ENCODE measurements around the gene VWDE.

GRCh38 chr7:12385364-12385786 lies 18.3 kb downstream of the VWDE start:
- TF ChIP-seq JUN (IDR thresholded peaks at IDR 0.05) (no peak), GATA3 (IDR thresholded peaks at IDR 0.05; ENCODE audit: borderline replicate concordance) (no peak), POLR2A (IDR thresholded peaks at IDR 0.05; ENCODE audit: low read length) (no peak), CTCF (IDR thresholded peaks at IDR 0.05) (no peak), SMC3 (IDR thresholded peaks at IDR 0.05) (no peak), MYC (IDR thresholded peaks at IDR 0.05; ENCODE audit: borderline replicate concordance, low read length) (no peak), EP300 (IDR thresholded peaks at IDR 0.05) (no peak), KDM5A (IDR thresholded peaks at IDR 0.05) (no peak), HDAC2 (IDR thresholded peaks at IDR 0.05) (no peak)
